ENCODE data around the gene EIF4E.

- TF ChIP-seq POLR2A (IDR thresholded peaks at IDR 0.05): no peak
- no peak for TF ChIP-seq CTCF (IDR thresholded peaks at IDR 0.05)
- no peak for TF ChIP-seq EP300 (IDR thresholded peaks at IDR 0.05)
These were observed 26.3 kb upstream of the EIF4E start for GRCh38 chr4:98955229-98955628.

Measured in upper lobe of left lung (tissue), 4 donors.